GM12878 (cell line): ENCODE data around the gene HS3ST6.

Source experiments
- FOS ChIP-seq: IDR thresholded peaks from 3 replicates; pipeline ENCODE4 v1.6.1; 2011; ENCODE audit warnings: borderline replicate concordance; ENCODE audit not compliant: insufficient read length; ENCODE audit errors: extremely low read depth
- KDM1A ChIP-seq: fragments of 200-600 bp; sonication (generic); IDR thresholded peaks from 2 replicates; pipeline ENCODE4 v1.6.1; 2016; ENCODE audit warnings: borderline replicate concordance
- MTA3 ChIP-seq: IDR thresholded peaks from 2 replicates; pipeline ENCODE4 v1.6.1; 2012; ENCODE audit warnings: low read length, inconsistent platforms, borderline replicate concordance
- MXI1 ChIP-seq: fragments of 150-350 bp; IDR thresholded peaks from 2 replicates; pipeline ENCODE4 v1.6.1; 2011; ENCODE audit warnings: low read depth, mild to moderate bottlenecking, inconsistent platforms, low read length, improper control_type of control experiment
- POLR2AphosphoS5 ChIP-seq: IDR thresholded peaks from 2 replicates; pipeline ENCODE4 v1.6.1; 2011; ENCODE audit warnings: mild to moderate bottlenecking, low read length, inconsistent platforms

- TF ChIP-seq POLR2AphosphoS5 (no peak), MTA3 (no peak), KDM1A (no peak), FOS (no peak), MXI1 (no peak)
These were observed 54.3 kb downstream of the HS3ST6 start for GRCh38 chr16:1863681-1864460.
